Smooth muscle cell (in vitro differentiated cells): ENCODE results near the gene PIP4P1. TPM values are rescaled to one million over a fixed set of nuclear protein-coding genes. Genes with fewer than 3 reads are reported as not detected.

Source experiments
- DNase-seq: peaks from one replicate; lab custom pipeline; 2025; ENCODE audit not compliant: unreplicated experiment; lab: John Stamatoyannopoulos, UW
- H2AFZ ChIP-seq: fragments of 200-600 bp; sonication (generic); 2 replicates; pipeline ENCODE4 v1.6.0; 2016; ENCODE audit warnings: antibody characterized with exemption, low read depth, mild to moderate bottlenecking
- H3F3A ChIP-seq: fragments of 200-600 bp; sonication (generic); 2 replicates; pipeline ENCODE4 v1.6.0; 2017; ENCODE audit warnings: antibody characterized with exemption, low read depth
- H3K27ac ChIP-seq: fragments of 200-600 bp; sonication (generic); 2 replicates; pipeline ENCODE4 v1.5.1; 2016; ENCODE audit warnings: low read depth, mild to moderate bottlenecking
- H3K27me3 ChIP-seq: fragments of 200-600 bp; sonication (generic); 2 replicates; pipeline ENCODE4 v1.6.1; 2016; ENCODE audit warnings: low read depth, mild to moderate bottlenecking
- H3K36me3 ChIP-seq: fragments of 200-600 bp; sonication (generic); 2 replicates; pipeline ENCODE4 v1.5.1; 2016; ENCODE audit warnings: low read depth
- H3K4me1 ChIP-seq: fragments of 200-600 bp; sonication (generic); 2 replicates; pipeline ENCODE4 v1.5.1; 2016; ENCODE audit warnings: low read depth
- H3K4me2 ChIP-seq: fragments of 200-600 bp; sonication (generic); 2 replicates; pipeline ENCODE4 v1.6.0; 2016; ENCODE audit warnings: mild to moderate bottlenecking
- H3K4me3 ChIP-seq: fragments of 200-600 bp; sonication (generic); 2 replicates; pipeline ENCODE4 v1.5.1; 2016; ENCODE audit warnings: mild to moderate bottlenecking
- H3K79me2 ChIP-seq: fragments of 200-600 bp; sonication (generic); 2 replicates; pipeline ENCODE4 v1.6.0; 2016; ENCODE audit warnings: low read depth, mild to moderate bottlenecking
- H3K9ac ChIP-seq: fragments of 200-600 bp; sonication (generic); 2 replicates; pipeline ENCODE4 v1.6.0; 2016; ENCODE audit warnings: low read depth
- H3K9me3 ChIP-seq: fragments of 200-600 bp; sonication (generic); replicated peaks from 2 replicates; pipeline ENCODE4 v1.5.1; 2016; ENCODE audit warnings: low read depth
- H4K20me1 ChIP-seq: fragments of 200-600 bp; sonication (generic); 2 replicates; pipeline ENCODE4 v1.6.0; 2016; ENCODE audit warnings: low read depth
- CTCF ChIP-seq: fragments of 200-600 bp; sonication (generic); IDR thresholded peaks from 2 replicates; pipeline ENCODE4 v1.5.1; 2017; ENCODE audit warnings: borderline replicate concordance, mild to moderate bottlenecking, antibody characterized with exemption; ENCODE audit not compliant: insufficient read depth, poor library complexity, severe bottlenecking
- WGBS: methylation state at CpG from one replicate; pipeline ENCODE4 v1.1.7; 2016; ENCODE audit warnings: low lambda C conversion rate; 5-methylcytosine and 5-hydroxymethylcytosine counted together
- polyA plus RNA-seq: library from polyadenylated mRNA; unstranded; fragments of >200 nt; fragmentation: Nextera tagmentation; extraction: Ambion mirVana; gene quantifications from 2 replicates; pipeline ENCODE4 v1.2.1, GENCODE V29; 2016
- total RNA-seq: library from RNA; depleted of rRNA; stranded (reverse); fragments of >200 nt; gene quantifications from 2 replicates; pipeline ENCODE4 v1.2.3, GENCODE V29; 2014

PIP4P1 gene
- total and polyA plus RNA-seq, 2 experiments from 2014 or later = 24.8 to 54.9 TPM

GRCh38 chr14:20469890-20470602 lies 8.8 kb upstream of the PIP4P1 start:
- WGBS = under 1% methylated on average over 12 of the region's 12 CpGs

GRCh38 chr14:20469242-20469889 lies 8.1 kb upstream of the PIP4P1 start, which contains the start of gene PNP:
PNP (plus strand) TSS chr14:20469406; CDS start chr14:20469525, 119 bp downstream.
- peak within 1 kb of the TSS; percentile 89 for H3K4me2 ChIP-seq
- peak within 1 kb of the TSS; percentile 76 for H3K4me3 ChIP-seq
- H3K9ac ChIP-seq = peak within 1 kb of the TSS; percentile 86
- no peaks in the 10 kb centered on the region for H3K27me3 ChIP-seq
- peak within 1 kb of the TSS; percentile 64 for H3K27ac ChIP-seq
- H3K9me3 ChIP-seq = no peaks in the 10 kb centered on the region
- H3K36me3 ChIP-seq = peaks cover 3% of the 10 kb centered on the region
- DNase-seq = peak; percentile 63
- H3F3A ChIP-seq = no peaks in the 10 kb centered on the region
- under 1% methylated on average over 40 of the region's 40 CpGs for WGBS
- peaks cover 4% of the 10 kb centered on the region for H4K20me1 ChIP-seq
- peaks cover 4% of the 10 kb centered on the region for H3K4me1 ChIP-seq
- H2AFZ ChIP-seq = peak within 1 kb of the TSS; percentile 63
- H3K79me2 ChIP-seq = peaks cover 4% of the 10 kb centered on the region
- TF ChIP-seq CTCF = no peak

More at GRCh38 chr14:20469890-20470602, 8.8 kb upstream of the PIP4P1 start:
- no peak for TF ChIP-seq CTCF
- Histone ChIP-seq H3K27me3 (no peaks in the 10 kb centered on the region), H3K36me3 (peaks cover 10% of the 10 kb centered on the region), H3K9ac (peak overlapping the region; percentile 86), H2AFZ (peak overlapping the region; percentile 63), H3K4me2 (peak overlapping the region; percentile 89), H3K9me3 (no peaks in the 10 kb centered on the region), H3F3A (no peaks in the 10 kb centered on the region), H4K20me1 (peaks cover 4% of the 10 kb centered on the region), H3K4me1 (peaks cover 4% of the 10 kb centered on the region), H3K27ac (peak overlapping the region; percentile 64), H3K4me3 (peak overlapping the region; percentile 76), H3K79me2 (peaks cover 4% of the 10 kb centered on the region)
- peak; percentile 30 for DNase-seq

DNA sequence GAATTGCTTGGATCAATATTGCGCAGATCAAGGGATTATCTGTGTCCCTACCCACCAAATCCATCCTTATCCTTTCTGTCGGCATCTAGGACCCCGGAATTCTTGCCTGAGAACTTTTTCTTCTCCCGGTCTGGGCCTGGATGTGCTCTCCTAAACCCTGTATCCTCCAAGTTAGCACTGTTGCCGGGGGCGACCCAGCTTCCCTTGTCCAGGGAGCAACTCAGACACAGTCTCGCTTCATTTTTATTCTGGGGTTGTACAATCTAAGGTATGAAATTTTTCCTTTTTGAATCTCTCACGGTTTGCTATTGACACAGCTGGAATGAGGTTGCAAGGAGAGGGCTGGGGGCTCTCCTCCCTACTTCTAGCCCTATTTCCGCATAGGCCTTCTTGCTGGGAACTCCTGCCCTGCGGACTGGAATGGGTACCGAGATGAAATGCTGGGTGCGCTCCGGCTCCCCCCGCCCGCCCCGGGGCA lies 7.6 kb upstream of the PIP4P1 start:
- Histone ChIP-seq H3K9ac (peak overlapping the region; percentile 86), H3K27ac (peak overlapping the region; percentile 64), H3K4me2 (peak overlapping the region; percentile 89), H3K36me3 (no peaks in the 10 kb centered on the region), H3K27me3 (no peaks in the 10 kb centered on the region), H2AFZ (peak overlapping the region; percentile 63), H3K4me3 (peak overlapping the region; percentile 76), H3K79me2 (peaks cover 4% of the 10 kb centered on the region), H3F3A (no peaks in the 10 kb centered on the region), H4K20me1 (peaks cover 4% of the 10 kb centered on the region), H3K4me1 (peaks cover 4% of the 10 kb centered on the region), H3K9me3 (no peaks in the 10 kb centered on the region)
- no peak for DNase-seq
- whole genome bisulfite sequencing = 36% methylated on average over 16 of the region's 16 CpGs
- TF ChIP-seq CTCF = no peak
